Stomach (tissue), 4 donors: ENCODE data around the gene TRNT1.

Experiments used
- CTCF ChIP-seq, 7 experiments: fragments of 450-650 bp in 4 of 7; fragments of 200-600 bp in 3 of 7; sonication (generic) in 3 of 7; IDR thresholded peaks; one replicate each; pipeline ENCODE4 v1.5.1; 2016 to 2019; ENCODE audit warnings: antibody characterized with exemption in 7 of 7, control low read depth in 2 of 7, mild to moderate bottlenecking in 1 of 7
- EP300 ChIP-seq: sonication (generic); formaldehyde crosslinking; IDR thresholded peaks from one replicate; pipeline ENCODE4 v1.6.1; 2017; ENCODE audit warnings: antibody characterized with exemption
- POLR2A ChIP-seq, 4 donors: fragments of 450-650 bp; IDR thresholded peaks; one replicate each; pipeline ENCODE4 v1.6.1; 2016; ENCODE audit warnings: antibody characterized with exemption in 4 of 4, control low read depth in 2 of 4, mild to moderate bottlenecking in 1 of 4, moderate library complexity in 1 of 4
- POLR2AphosphoS5 ChIP-seq, 3 donors: sonication (generic); formaldehyde crosslinking; IDR thresholded peaks; one replicate each; pipeline ENCODE4 v1.6.1; 2016; ENCODE audit warnings: antibody characterized with exemption in 3 of 3

GRCh38 chr3:3133500-3133899, 6.8 kb downstream of the TRNT1 start:
- no peak for TF ChIP-seq POLR2A (IDR thresholded peaks at IDR 0.05)
- no peak for TF ChIP-seq POLR2AphosphoS5 (IDR thresholded peaks at IDR 0.05)
- TF ChIP-seq CTCF (IDR thresholded peaks at IDR 0.05), result no peak
- no peak for TF ChIP-seq EP300
